K562 (cell line): Measurements from ENCODE around the gene CIAO2B. TPM values are rescaled to one million over a fixed set of nuclear protein-coding genes. Genes with fewer than 3 reads are reported as not detected.
A peak's percentile ranks its signal among the peaks of the same experiment; 100 is the strongest.

Source experiments
- ATAC-seq: fragments of 200-7000 bp; cut with Tn5 transposase; 3 replicates; pipeline ENCODE4 v1.9.1; 2020; ENCODE audit warnings: moderate library complexity
- BruUV-seq: library from RNA; stranded (reverse); fragments of 400-500 nt; replicated peaks from 2 replicates; lab custom pipeline; 2021; lab: Mats Ljungman, UMichigan
- CTCF ChIA-PET: fragments of 300-600 bp; formaldehyde crosslinking; extraction: SDS; loops from one replicate; lab custom pipeline; 2021; ENCODE audit warnings: low intra/inter-chr PET ratio; lab: Yijun Ruan, JAX
- POLR2A ChIA-PET: fragments of 300-600, 350-650 bp; sonication (Branson Sonifier 250); formaldehyde crosslinking; extraction: SDS; loops from one replicate; lab custom pipeline; 2021; ENCODE audit warnings: antibody characterized with exemption, inconsistent platforms; lab: Yijun Ruan, JAX
- DNase-seq, 4 experiments: peaks; one replicate each; pipeline versions ENCODE4 v3.0.0 to v3.0.0-alpha.2; 2011 to 2018; ENCODE audit warnings: low spot score in 3 of 4, mixed read lengths in 3 of 4; ENCODE audit errors: extremely low read depth in 1 of 4
- FAIRE-seq: peaks from 2 replicates; lab custom pipeline; 2011; peaks lifted over from hg19 to GRCh38; lab: Jason Lieb, UNC
- H2AFZ ChIP-seq: 2 replicates; pipeline ENCODE4 v1.6.0; 2011; ENCODE audit warnings: low read depth, low read length, control low read depth, inconsistent platforms
- H3K27ac ChIP-seq: fragments of 200-600 bp; 3 replicates; pipeline ENCODE4 v1.8.0; 2011; ENCODE audit warnings: low read depth, mild to moderate bottlenecking, control low read depth, inconsistent platforms, low read length, moderate library complexity, mixed read lengths; ENCODE audit errors: extremely low read depth
- H3K27me3 ChIP-seq, 2 experiments: fragments of 300-600 bp in 1 of 2; 2 replicates in 1 of 2; 3 replicates in 1 of 2; pipeline versions ENCODE4 v1.6.0 to v1.8.0; 2011; ENCODE audit warnings: inconsistent platforms in 2 of 2, low read length in 2 of 2, mild to moderate bottlenecking in 1 of 2, mixed read lengths in 1 of 2, moderate library complexity in 1 of 2; ENCODE audit not compliant: control insufficient read depth in 2 of 2, insufficient read depth in 2 of 2
- H3K36me3 ChIP-seq: fragments of 300-600 bp; 3 replicates; pipeline ENCODE4 v1.8.0; 2011; ENCODE audit warnings: mild to moderate bottlenecking, low read length, inconsistent platforms; ENCODE audit not compliant: control insufficient read depth, insufficient read depth
- H3K4me1 ChIP-seq, 2 experiments: fragments of 200-600 bp in 1 of 2; replicated peaks in 1 of 2; 2 replicates in 1 of 2; 3 replicates in 1 of 2; pipeline versions ENCODE4 v1.5.1 to v1.8.0; 2011; ENCODE audit warnings: inconsistent platforms in 2 of 2, low read length in 2 of 2, mild to moderate bottlenecking in 1 of 2, mixed read lengths in 1 of 2, moderate library complexity in 1 of 2; ENCODE audit not compliant: control insufficient read depth in 2 of 2, insufficient read depth in 2 of 2
- H3K4me2 ChIP-seq: 2 replicates; pipeline ENCODE4 v1.6.1; 2011; ENCODE audit warnings: low read length, control low read depth, inconsistent platforms, mixed read lengths; ENCODE audit not compliant: insufficient read depth
- H3K4me3 ChIP-seq: fragments of 200-600 bp; sonication (generic), shearing (Covaris generic); 2 replicates; pipeline ENCODE4 v1.5.1; 2016; ENCODE audit warnings: control low read depth, inconsistent platforms
- H3K79me2 ChIP-seq: fragments of 200-600 bp; 3 replicates; pipeline ENCODE4 v1.8.0; 2011; ENCODE audit warnings: low read length, inconsistent platforms; ENCODE audit not compliant: control insufficient read depth, insufficient read depth
- H3K9ac ChIP-seq, 2 experiments: 2 replicates each; pipeline versions ENCODE4 v1.6.0 to v1.6.1; 2011; ENCODE audit warnings: low read depth in 2 of 2, low read length in 2 of 2, control low read depth in 1 of 2, inconsistent platforms in 1 of 2, mild to moderate bottlenecking in 1 of 2, mixed read lengths in 1 of 2; ENCODE audit not compliant: insufficient read depth in 1 of 2
- H3K9me1 ChIP-seq: one replicate; pipeline ENCODE4 v1.6.0; 2011; ENCODE audit warnings: inconsistent platforms, mild to moderate bottlenecking, low read length, moderate library complexity; ENCODE audit not compliant: control insufficient read depth, insufficient read depth
- H3K9me3 ChIP-seq: replicated peaks from 2 replicates; pipeline ENCODE4 v1.5.1; 2011; ENCODE audit warnings: low read depth, low read length, inconsistent platforms; ENCODE audit not compliant: control insufficient read depth, insufficient read depth
- H4K20me1 ChIP-seq: replicated peaks from 2 replicates; pipeline ENCODE4 v1.6.1; 2011; ENCODE audit warnings: low read length, inconsistent platforms, mixed read lengths; ENCODE audit not compliant: control insufficient read depth, insufficient read depth
- ATF7 ChIP-seq: fragments of 450-650 bp; IDR thresholded peaks from 2 replicates; pipeline ENCODE4 v1.7.1; 2014; ENCODE audit warnings: mild to moderate bottlenecking, moderate library complexity
- DIDO1 ChIP-seq: fragments of 450-650 bp; IDR thresholded peaks from 2 replicates; pipeline ENCODE4 v1.6.1; 2016; ENCODE audit warnings: low read depth, missing biosample characterization, missing genetic modification characterization
- L3MBTL2 ChIP-seq: fragments of 450-650 bp; IDR thresholded peaks from 2 replicates; pipeline ENCODE4 v1.6.1; 2016; ENCODE audit warnings: mild to moderate bottlenecking, moderate library complexity
- MEIS2 ChIP-seq: fragments of 450-650 bp; IDR thresholded peaks from 2 replicates; pipeline ENCODE4 v1.6.1; 2014; ENCODE audit warnings: mild to moderate bottlenecking; ENCODE audit not compliant: partially characterized antibody
- POLR2B ChIP-seq: fragments of 450-650 bp; IDR thresholded peaks from 2 replicates; pipeline ENCODE4 v1.6.1; 2018; ENCODE audit warnings: low read depth; ENCODE audit not compliant: partially characterized antibody
- RAD21 ChIP-seq, 2 experiments: fragments of 250-450 bp in 1 of 2; fragments of 450-650 bp in 1 of 2; sonication (Bioruptor Pico) in 1 of 2; formaldehyde crosslinking in 1 of 2; IDR thresholded peaks in 1 of 2; conservative IDR thresholded peaks in 1 of 2; 2 replicates each; pipeline versions ENCODE4 v1.4.0 to v1.8.0; 2020 to 2022; ENCODE audit warnings: mild to moderate bottlenecking in 2 of 2, moderate library complexity in 1 of 2
- SMC3 ChIP-seq: conservative IDR thresholded peaks from 2 replicates; pipeline ENCODE4 v1.6.1; 2011; ENCODE audit warnings: low read depth, low read length, improper control_type of control experiment; ENCODE audit not compliant: insufficient read depth
- STAG1 ChIP-seq: sonication (generic); formaldehyde crosslinking; IDR thresholded peaks from 2 replicates; pipeline ENCODE4 v1.5.0; 2020; ENCODE audit warnings: missing genetic modification reagents, borderline replicate concordance
- THRAP3 ChIP-seq: fragments of 450-650 bp; IDR thresholded peaks from 2 replicates; pipeline ENCODE4 v1.6.1; 2016; ENCODE audit warnings: mild to moderate bottlenecking, inconsistent platforms, borderline replicate concordance
- TSHZ1 ChIP-seq: fragments of 250-450 bp; sonication (Bioruptor Pico); IDR thresholded peaks from 2 replicates; pipeline ENCODE4 v1.4.0; 2020; ENCODE audit warnings: mild to moderate bottlenecking, moderate library complexity
- ZNF354B ChIP-seq: fragments of 250-450 bp; sonication (Bioruptor Pico); IDR thresholded peaks from 2 replicates; pipeline ENCODE4 v1.4.0; 2020
- ZNF589 ChIP-seq: fragments of 200-800 bp; sonication (Bioruptor generic); IDR thresholded peaks from 2 replicates; pipeline ENCODE4 v1.6.1; 2016; ENCODE audit warnings: low read depth, missing genetic modification characterization, missing compliant biosample characterization
- WGBS: fragments of 100-300 bp; shearing (Covaris generic); methylation state at CpG from one replicate; pipeline ENCODE4 v1.1.6; 2016; ENCODE audit warnings: low coverage, mixed read lengths; ENCODE audit not compliant: insufficient coverage; ENCODE audit errors: missing lambda C conversion rate; 5-methylcytosine and 5-hydroxymethylcytosine counted together
- in situ Hi-C: fragments of 300-500 bp; cut with MboI; formaldehyde crosslinking; loops from 4 replicates; pipeline ENCODE4 v1.15.0; 2018; ENCODE audit warnings: inconsistent platforms, mixed read lengths
- intact Hi-C: fragments of 100-400 bp; cut with micrococcal nuclease; formaldehyde crosslinking; loops from 2 replicates; pipeline ENCODE4 v1.14.2; 2022
- polyA plus RNA-seq, 8 experiments: library from polyadenylated mRNA; depleted of rRNA in 4 of 8; stranded (reverse) in 5 of 8; unstranded in 3 of 8; fragments of >200 nt; fragmentation: Nextera tagmentation in 2 of 8; fragmentation: Illumina TruSeq in 1 of 8; extraction: Ambion mirVana in 2 of 8; extraction: Trizol in 1 of 8; gene quantifications; 2 replicates each; pipeline versions ENCODE4 v1.2.1 to v1.2.3, GENCODE V29; 2011 to 2014; ENCODE audit warnings: inconsistent platforms in 1 of 8, missing spikeins in 1 of 8
- total RNA-seq, 7 experiments: library from RNA; depleted of rRNA in 6 of 7; stranded (reverse); fragments of >200 nt in 6 of 7; fragmentation: Illumina TruSeq in 2 of 7; extraction: Trizol in 2 of 7; gene quantifications; 2 replicates each; pipeline versions ENCODE4 v1.2.1 to v1.2.3, GENCODE V29; 2011 to 2021; ENCODE audit warnings: low replicate concordance in 1 of 7
- TF ChIP-seq, protein P1 (sequence below), 3 experiments: IDR thresholded peaks in 2 of 3; conservative IDR thresholded peaks in 1 of 3; 2 replicates each; pipeline ENCODE4 v1.5.1; 2011 to 2012; ENCODE audit warnings: low read length in 3 of 3, mild to moderate bottlenecking in 3 of 3, control low read depth in 2 of 3, improper control_type of control experiment in 1 of 3, inconsistent platforms in 1 of 3, low read depth in 1 of 3, mixed read lengths in 1 of 3, moderate library complexity in 1 of 3; ENCODE audit not compliant: insufficient read depth in 2 of 3

CIAO2B gene
- total and polyA plus RNA-seq, 9 of the 15 experiments (the other 6 are each of a cell fraction or from before 2014, with no cell fraction given), result 86.8 to 182 (median 113) TPM

DNA sequence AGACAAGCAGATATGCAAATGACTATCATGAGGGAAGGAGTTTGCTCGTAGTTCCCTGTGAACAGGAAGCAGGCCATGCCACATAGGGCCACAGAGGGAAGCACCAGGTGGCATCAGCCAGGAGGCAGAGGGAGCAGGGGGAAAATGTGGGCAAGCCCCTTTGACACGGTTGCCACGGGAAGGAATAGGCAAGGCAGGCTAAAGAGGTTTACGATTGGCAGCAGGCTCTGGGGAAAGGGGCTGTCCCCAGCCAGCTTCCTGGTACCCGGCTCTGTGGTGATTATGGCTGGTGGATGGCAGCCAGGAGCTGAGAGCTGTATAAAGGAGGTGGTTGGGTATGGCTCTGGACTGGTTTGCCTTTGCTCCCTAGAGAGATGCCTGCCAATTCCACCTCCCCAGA lies 27.7 kb upstream of the CIAO2B start (continued):
- no peak for TF ChIP-seq TSHZ1 (CRISPR knock-in tag)
- TF ChIP-seq, all 486 proteins: peak for 0

GRCh38 chr16:66961065-66961744 lies 27.0 kb upstream of the CIAO2B start, which contains the start of gene CES3:
Gene CES3, plus strand, starts transcription at chr16:66961266. Its CDS starts 42 bp downstream, at chr16:66961308.
- 11% methylated on average over 11 of the region's 16 CpGs for WGBS
- H3K36me3 ChIP-seq, result no peaks in the 10 kb centered on the region
- H3K4me1 ChIP-seq, result peaks cover 0 to 7% of the 10 kb centered on the region in 2 experiments; a peak in 2 of 5 replicates
- H3K4me2 ChIP-seq, result peak within 1 kb of the TSS; percentile 64
- H3K4me3 ChIP-seq, result peak within 1 kb of the TSS; percentile 30
- no peaks in the 10 kb centered on the region for H3K79me2 ChIP-seq
- FAIRE-seq, result peak; percentile 99
- POLR2A ChIA-PET, result interaction anchor here (0.6 to 1.1 kb wide), 8 partner anchors 8 to 484 kb away, joined by 3 to 4 read pairs (median 3); no protein-coding TSS in a partner anchor
- H2AFZ ChIP-seq, result peak within 1 kb of the TSS; percentile 99
- no peak within 1 kb of the TSS; the same call in 2 of the 3 replicates for H3K27ac ChIP-seq
- peak within 1 kb of the TSS; percentile 40 to 83; a peak in 3 of 4 replicates for H3K9ac ChIP-seq
- peaks cover 2 to 13% of the 10 kb centered on the region in 2 experiments; a peak in 2 of 5 replicates for H3K27me3 ChIP-seq
- BruUV-seq, result TSS peak; percentile 80
- intact Hi-C loops, result no loop called here
- peak; percentile 81 to 90 (median 86) for DNase-seq
- CTCF ChIA-PET, result interaction anchor here (2.1 kb wide), 1 partner anchor 54 kb away, joined by 9 read pairs; no protein-coding TSS in a partner anchor
- H3K9me3 ChIP-seq, result no peaks in the 10 kb centered on the region
- in situ Hi-C loops, result loop anchor here (25.0 kb wide), 2 partner anchors 201 to 451 kb away; partner anchors contain the start of genes B3GNT9, FBXL8, HSF4 and NOL3
- H3K9me1 ChIP-seq, result no peaks in the 10 kb centered on the region
- H4K20me1 ChIP-seq, result no peaks in the 10 kb centered on the region
- ATAC-seq, result peak; percentile 100
- TF ChIP-seq DIDO1 (tag) (0 out of 2 replicates have a peak, but pooled peaks have one; percentile 20), MEIS2 (peak; percentile 7), RAD21 (CRISPR knock-in tag; conservative IDR thresholded peaks at IDR 0.05 in 1 of 2, IDR thresholded peaks at IDR 0.05 in 1 of 2) (peak in 1 of 2 experiments; percentile 43; a peak in 2 of 4 replicates), STAG1 (CRISPR knock-in tag) (no peak; the same call in 1 of the 2 replicates), ATF7 (peak; percentile 31; the same call in 1 of the 2 replicates), ZNF589 (CRISPR knock-in tag) (no peak), ZNF354B (CRISPR knock-in tag) (no peak), SMC3 (peak; percentile 48), THRAP3 (0 out of 2 replicates have a peak, but pooled peaks have one; percentile 42), L3MBTL2 (0 out of 2 replicates have a peak, but pooled peaks have one; percentile 26), POLR2B (peak; percentile 19)
- TF ChIP-seq, protein P1, sequence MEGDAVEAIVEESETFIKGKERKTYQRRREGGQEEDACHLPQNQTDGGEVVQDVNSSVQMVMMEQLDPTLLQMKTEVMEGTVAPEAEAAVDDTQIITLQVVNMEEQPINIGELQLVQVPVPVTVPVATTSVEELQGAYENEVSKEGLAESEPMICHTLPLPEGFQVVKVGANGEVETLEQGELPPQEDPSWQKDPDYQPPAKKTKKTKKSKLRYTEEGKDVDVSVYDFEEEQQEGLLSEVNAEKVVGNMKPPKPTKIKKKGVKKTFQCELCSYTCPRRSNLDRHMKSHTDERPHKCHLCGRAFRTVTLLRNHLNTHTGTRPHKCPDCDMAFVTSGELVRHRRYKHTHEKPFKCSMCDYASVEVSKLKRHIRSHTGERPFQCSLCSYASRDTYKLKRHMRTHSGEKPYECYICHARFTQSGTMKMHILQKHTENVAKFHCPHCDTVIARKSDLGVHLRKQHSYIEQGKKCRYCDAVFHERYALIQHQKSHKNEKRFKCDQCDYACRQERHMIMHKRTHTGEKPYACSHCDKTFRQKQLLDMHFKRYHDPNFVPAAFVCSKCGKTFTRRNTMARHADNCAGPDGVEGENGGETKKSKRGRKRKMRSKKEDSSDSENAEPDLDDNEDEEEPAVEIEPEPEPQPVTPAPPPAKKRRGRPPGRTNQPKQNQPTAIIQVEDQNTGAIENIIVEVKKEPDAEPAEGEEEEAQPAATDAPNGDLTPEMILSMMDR (IDR thresholded peaks at IDR 0.05 in 2 of 3, conservative IDR thresholded peaks at IDR 0.05 in 1 of 3; ENCODE audit: insufficient read depth in 2 of 3, low read depth in 1 of 3, low read length in 3 of 3), result peak; percentile 92 to 98 (median 96)
